ENCODE results near the gene RASSF8. TPM values are rescaled to one million over a fixed set of nuclear protein-coding genes. Genes with fewer than 3 reads are reported as not detected.

Gene RASSF8
- total RNA-seq, 4 donors from 2014 or later, result 13.1 to 332 (median 23.5) TPM

- Histone ChIP-seq H3K4me3 (no peak overlapping the region), H3K4me1 (no peaks in the 10 kb centered on the region), H3K27ac (no peak overlapping the region), H3K9me3 (no peaks in the 10 kb centered on the region), H3K36me3 (no peaks in the 10 kb centered on the region), H3K27me3 (no peaks in the 10 kb centered on the region)
- TF ChIP-seq POLR2AphosphoS5 (IDR thresholded peaks at IDR 0.05), result no peak
- no peak for TF ChIP-seq EP300 (IDR thresholded peaks at IDR 0.05; ENCODE audit: low read depth)
- TF ChIP-seq, protein P1, sequence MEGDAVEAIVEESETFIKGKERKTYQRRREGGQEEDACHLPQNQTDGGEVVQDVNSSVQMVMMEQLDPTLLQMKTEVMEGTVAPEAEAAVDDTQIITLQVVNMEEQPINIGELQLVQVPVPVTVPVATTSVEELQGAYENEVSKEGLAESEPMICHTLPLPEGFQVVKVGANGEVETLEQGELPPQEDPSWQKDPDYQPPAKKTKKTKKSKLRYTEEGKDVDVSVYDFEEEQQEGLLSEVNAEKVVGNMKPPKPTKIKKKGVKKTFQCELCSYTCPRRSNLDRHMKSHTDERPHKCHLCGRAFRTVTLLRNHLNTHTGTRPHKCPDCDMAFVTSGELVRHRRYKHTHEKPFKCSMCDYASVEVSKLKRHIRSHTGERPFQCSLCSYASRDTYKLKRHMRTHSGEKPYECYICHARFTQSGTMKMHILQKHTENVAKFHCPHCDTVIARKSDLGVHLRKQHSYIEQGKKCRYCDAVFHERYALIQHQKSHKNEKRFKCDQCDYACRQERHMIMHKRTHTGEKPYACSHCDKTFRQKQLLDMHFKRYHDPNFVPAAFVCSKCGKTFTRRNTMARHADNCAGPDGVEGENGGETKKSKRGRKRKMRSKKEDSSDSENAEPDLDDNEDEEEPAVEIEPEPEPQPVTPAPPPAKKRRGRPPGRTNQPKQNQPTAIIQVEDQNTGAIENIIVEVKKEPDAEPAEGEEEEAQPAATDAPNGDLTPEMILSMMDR (IDR thresholded peaks at IDR 0.05), result no peak
- no peak for TF ChIP-seq POLR2A (IDR thresholded peaks at IDR 0.05)
- WGBS, 2 donors (ENCODE audit: low coverage in 1 of 2), result 80 to 88% methylated on average over 1 of the region's 1 CpG
- in situ Hi-C loops (cut with MboI; ENCODE audit: low pct_ligation_motif_present in 1 of 4, low pct_unique_long_range_greater_than_20kb in 1 of 4, low sequenced_read_pairs in 3 of 4) (loop anchor here in 2 of 4 donors (25.0 kb wide), 3 partner anchors 325 to 575 kb away; no protein-coding TSS in a partner anchor), intact Hi-C loops (cut with DNase I; ENCODE audit: low total_unique reads) (no loop called here)
- DNase-seq, result no peak
Observed at GRCh38 chr12:26086936-26087335, 128.5 kb downstream of the RASSF8 start.

GRCh38 chr12:26088998-26089397 lies 130.5 kb downstream of the RASSF8 start:
- DNase-seq, result no peak
- Histone ChIP-seq H3K4me3 (no peak overlapping the region), H3K4me1 (no peaks in the 10 kb centered on the region), H3K27ac (no peak overlapping the region), H3K27me3 (no peaks in the 10 kb centered on the region), H3K36me3 (no peaks in the 10 kb centered on the region), H3K9me3 (no peaks in the 10 kb centered on the region)
- TF ChIP-seq POLR2AphosphoS5 (IDR thresholded peaks at IDR 0.05) (no peak), POLR2A (IDR thresholded peaks at IDR 0.05) (no peak), EP300 (IDR thresholded peaks at IDR 0.05; ENCODE audit: low read depth) (no peak)
- TF ChIP-seq, protein P1 (IDR thresholded peaks at IDR 0.05), result no peak
- intact Hi-C loops (cut with DNase I; ENCODE audit: low total_unique reads) (no loop called here), in situ Hi-C loops (cut with MboI; ENCODE audit: low pct_ligation_motif_present in 1 of 4, low pct_unique_long_range_greater_than_20kb in 1 of 4, low sequenced_read_pairs in 3 of 4) (loop anchor here in 2 of 4 donors (25.0 kb wide), 3 partner anchors 323 to 573 kb away; no protein-coding TSS in a partner anchor)
- WGBS, 2 donors (ENCODE audit: low coverage in 1 of 2), result 48 to 55% methylated on average over 2 of the region's 2 CpGs

- no peak for DNase-seq
- intact Hi-C loops (cut with DNase I; ENCODE audit: low total_unique reads), result no loop called here
- TF ChIP-seq, protein P1 (IDR thresholded peaks at IDR 0.05), result no peak
- TF ChIP-seq POLR2AphosphoS5 (IDR thresholded peaks at IDR 0.05), result no peak
- no peak for TF ChIP-seq EP300 (IDR thresholded peaks at IDR 0.05; ENCODE audit: low read depth)
- TF ChIP-seq POLR2A (IDR thresholded peaks at IDR 0.05), result no peak
- Histone ChIP-seq H3K36me3 (no peaks in the 10 kb centered on the region), H3K27ac (no peak overlapping the region), H3K9me3 (no peaks in the 10 kb centered on the region), H3K4me1 (no peaks in the 10 kb centered on the region), H3K4me3 (no peak overlapping the region), H3K27me3 (no peaks in the 10 kb centered on the region)
- 69 to 85% methylated on average over 6 to 11 of the region's 11 CpGs for whole genome bisulfite sequencing, 2 donors (ENCODE audit: low coverage in 1 of 2)
- in situ Hi-C loops (cut with MboI; ENCODE audit: low pct_ligation_motif_present in 1 of 4, low pct_unique_long_range_greater_than_20kb in 1 of 4, low sequenced_read_pairs in 3 of 4), result loop anchor here in 3 of 4 donors (10.0 to 25.0 kb wide), 4 partner anchors 321 to 571 kb away; no protein-coding TSS in a partner anchor
Observed at GRCh38 chr12:26090836-26091510, 132.5 kb downstream of the RASSF8 start.

DNA sequence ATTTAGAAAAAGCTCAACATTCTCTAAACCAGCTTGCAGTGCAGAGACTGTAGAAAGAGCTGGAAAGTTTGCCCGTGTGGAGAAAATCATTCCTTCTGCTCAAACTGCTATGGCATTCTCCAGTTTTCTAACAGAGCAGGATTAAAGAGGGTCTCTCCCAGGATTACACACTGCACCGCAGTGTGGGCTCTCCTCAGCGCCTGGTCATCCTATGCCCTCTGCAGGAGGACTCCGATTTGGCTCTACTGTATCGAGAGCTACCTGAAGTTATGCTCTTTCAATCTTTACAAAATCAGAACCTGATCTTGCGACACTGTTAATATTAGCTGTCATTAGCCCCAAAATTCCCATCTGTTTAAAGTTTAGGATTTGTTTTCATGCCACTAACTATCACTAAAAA lies 133.3 kb downstream of the RASSF8 start:
- intact Hi-C loops (cut with DNase I; ENCODE audit: low total_unique reads) (no loop called here), in situ Hi-C loops (cut with MboI; ENCODE audit: low pct_ligation_motif_present in 1 of 4, low pct_unique_long_range_greater_than_20kb in 1 of 4, low sequenced_read_pairs in 3 of 4) (loop anchor here in 3 of 4 donors (10.0 to 25.0 kb wide), 4 partner anchors 320 to 570 kb away; no protein-coding TSS in a partner anchor)
- H3K27me3 ChIP-seq, result no peaks in the 10 kb centered on the region
- no peak overlapping the region for H3K4me3 ChIP-seq
- WGBS, 2 donors (ENCODE audit: low coverage in 1 of 2), result 89 to 93% methylated on average over 2 to 6 of the region's 6 CpGs
- H3K36me3 ChIP-seq, result no peaks in the 10 kb centered on the region
- H3K9me3 ChIP-seq, result no peaks in the 10 kb centered on the region
- H3K27ac ChIP-seq, result no peak overlapping the region
- DNase-seq, result no peak
- TF ChIP-seq EP300 (IDR thresholded peaks at IDR 0.05; ENCODE audit: low read depth), result no peak
- TF ChIP-seq, protein P1 (IDR thresholded peaks at IDR 0.05), result no peak
- no peaks in the 10 kb centered on the region for H3K4me1 ChIP-seq
